MCF 10A (cell line): ENCODE measurements around the gene GSG1L. TPM values are rescaled to one million over a fixed set of nuclear protein-coding genes. Genes with fewer than 3 reads are reported as not detected.

ENCODE experiments used
- BruUV-seq: library from RNA; stranded (reverse); fragments of 400-500 nt; replicated peaks from 2 replicates; lab custom pipeline; 2021; lab: Mats Ljungman, UMichigan
- CTCF ChIA-PET: fragments of 300-600 bp; sonication (Branson Sonifier 250); formaldehyde crosslinking; extraction: SDS; loops from one replicate; lab custom pipeline; 2021; ENCODE audit warnings: antibody characterized with exemption, inconsistent platforms; lab: Yijun Ruan, JAX
- POLR2A ChIA-PET: fragments of 300-600, 350-650 bp; sonication (Branson Sonifier 250); formaldehyde crosslinking; extraction: SDS; loops from one replicate; lab custom pipeline; 2020; ENCODE audit warnings: antibody characterized with exemption, inconsistent platforms; lab: Yijun Ruan, JAX
- DNase-seq: peaks from one replicate; pipeline ENCODE4 v3.0.0-alpha.2; 2018; ENCODE audit not compliant: unreplicated experiment
- H3K27ac Mint-ChIP-seq: one replicate; pipeline ENCODE4 v1.8.0; 2022; ENCODE audit warnings: mild to moderate bottlenecking, low read depth, mixed read lengths; ENCODE audit not compliant: unreplicated experiment
- H3K27me3 Mint-ChIP-seq: one replicate; pipeline ENCODE4 v1.8.0; 2022; ENCODE audit warnings: mixed read lengths; ENCODE audit not compliant: insufficient read depth, unreplicated experiment
- H3K36me3 Mint-ChIP-seq: one replicate; pipeline ENCODE4 v1.8.0; 2022; ENCODE audit warnings: mild to moderate bottlenecking, moderate library complexity, mixed read lengths; ENCODE audit not compliant: insufficient read depth, unreplicated experiment
- H3K4me1 Mint-ChIP-seq: one replicate; pipeline ENCODE4 v1.8.0; 2022; ENCODE audit warnings: mixed read lengths; ENCODE audit not compliant: insufficient read depth, unreplicated experiment
- H3K4me3 Mint-ChIP-seq: one replicate; pipeline ENCODE4 v1.8.0; 2022; ENCODE audit warnings: mild to moderate bottlenecking, moderate library complexity, mixed read lengths; ENCODE audit not compliant: unreplicated experiment
- H3K9me3 Mint-ChIP-seq: one replicate; pipeline ENCODE4 v1.8.0; 2022; ENCODE audit warnings: mixed read lengths; ENCODE audit not compliant: unreplicated experiment
- intact Hi-C: fragments of 100-400 bp; cut with micrococcal nuclease; formaldehyde crosslinking; loops from 2 replicates; pipeline ENCODE4 v1.14.1; 2022
- total RNA-seq: library from RNA; stranded (reverse); gene quantifications from 2 replicates; pipeline ENCODE4 v1.2.3, GENCODE V29; 2022
- TF ChIP-seq, protein P1 (sequence below): fragments of 200-600 bp; IDR thresholded peaks from one replicate; pipeline ENCODE4 v1.8.0; 2022; ENCODE audit warnings: antibody characterized with exemption, mild to moderate bottlenecking; ENCODE audit not compliant: unreplicated experiment

Gene GSG1L
- total RNA-seq, 1 experiment from 2014 or later = not detected

DNA sequence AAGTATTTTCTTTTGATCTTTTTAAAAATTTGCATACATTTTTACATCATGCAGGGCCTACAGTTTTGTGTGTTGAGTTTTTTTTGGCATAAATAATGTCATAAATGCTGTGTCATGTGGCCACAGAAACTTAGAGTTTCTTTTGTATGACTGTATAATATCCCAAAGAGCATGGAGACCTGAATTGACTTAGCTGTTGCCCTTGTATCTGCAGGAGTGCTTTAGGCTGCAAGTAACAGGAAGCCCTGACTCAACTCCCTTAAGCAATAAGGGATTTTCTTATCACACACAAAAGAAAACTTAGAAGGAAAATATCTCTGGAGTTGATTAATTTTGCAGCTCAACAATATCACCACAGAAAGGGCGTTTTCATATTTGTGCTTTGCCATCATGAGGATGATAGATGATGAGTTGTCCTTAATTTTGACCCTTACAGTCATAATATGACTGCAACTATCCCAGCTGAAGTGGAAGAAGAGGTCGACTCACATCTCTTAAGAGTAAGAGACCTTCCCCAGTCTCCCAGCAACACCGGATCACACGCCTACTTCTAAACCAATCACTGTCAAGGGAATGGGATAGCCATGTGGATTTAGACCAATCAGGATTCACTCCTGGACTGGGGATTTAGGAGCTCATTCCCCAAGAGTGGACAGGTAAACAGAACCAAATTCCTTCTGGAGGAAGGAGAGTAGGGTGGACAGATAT lies 138.9 kb downstream of the GSG1L start:
- CTCF ChIA-PET = interaction anchor here (0.9 kb wide), 1 partner anchor 48 kb away, joined by 4 read pairs; no protein-coding TSS in a partner anchor
- POLR2A ChIA-PET = no interaction called here
- no peaks in the 10 kb centered on the region for H3K9me3 Mint-ChIP-seq

DNA sequence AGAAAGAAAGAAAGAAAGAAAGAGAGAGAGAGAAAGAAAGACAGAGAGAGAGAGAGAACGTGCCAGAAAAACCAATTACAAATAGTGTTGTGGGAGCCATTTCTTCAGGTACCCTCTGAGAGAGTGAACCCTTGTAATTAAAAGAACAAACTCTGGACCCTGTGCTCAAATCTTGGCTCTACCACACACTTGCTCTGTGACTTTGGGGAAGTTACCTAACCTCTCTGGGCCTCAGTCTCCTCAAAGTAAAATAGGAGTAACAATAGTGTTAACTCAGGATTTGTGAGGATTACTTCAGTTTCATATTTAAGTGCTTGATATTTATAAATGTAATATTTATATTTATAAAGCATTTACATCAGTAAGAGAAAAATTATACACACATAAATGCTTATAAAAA lies 139.8 kb downstream of the GSG1L start:
- H3K27ac Mint-ChIP-seq = no peak overlapping the region
- POLR2A ChIA-PET = no interaction called here
- H3K36me3 Mint-ChIP-seq = no peaks in the 10 kb centered on the region
- intact Hi-C loops = no loop called here
- H3K27me3 Mint-ChIP-seq = peaks cover 71% of the 10 kb centered on the region
- no peak for DNase-seq
- no peaks in the 10 kb centered on the region for H3K9me3 Mint-ChIP-seq
- TF ChIP-seq, protein P1, sequence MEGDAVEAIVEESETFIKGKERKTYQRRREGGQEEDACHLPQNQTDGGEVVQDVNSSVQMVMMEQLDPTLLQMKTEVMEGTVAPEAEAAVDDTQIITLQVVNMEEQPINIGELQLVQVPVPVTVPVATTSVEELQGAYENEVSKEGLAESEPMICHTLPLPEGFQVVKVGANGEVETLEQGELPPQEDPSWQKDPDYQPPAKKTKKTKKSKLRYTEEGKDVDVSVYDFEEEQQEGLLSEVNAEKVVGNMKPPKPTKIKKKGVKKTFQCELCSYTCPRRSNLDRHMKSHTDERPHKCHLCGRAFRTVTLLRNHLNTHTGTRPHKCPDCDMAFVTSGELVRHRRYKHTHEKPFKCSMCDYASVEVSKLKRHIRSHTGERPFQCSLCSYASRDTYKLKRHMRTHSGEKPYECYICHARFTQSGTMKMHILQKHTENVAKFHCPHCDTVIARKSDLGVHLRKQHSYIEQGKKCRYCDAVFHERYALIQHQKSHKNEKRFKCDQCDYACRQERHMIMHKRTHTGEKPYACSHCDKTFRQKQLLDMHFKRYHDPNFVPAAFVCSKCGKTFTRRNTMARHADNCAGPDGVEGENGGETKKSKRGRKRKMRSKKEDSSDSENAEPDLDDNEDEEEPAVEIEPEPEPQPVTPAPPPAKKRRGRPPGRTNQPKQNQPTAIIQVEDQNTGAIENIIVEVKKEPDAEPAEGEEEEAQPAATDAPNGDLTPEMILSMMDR = no peak
- CTCF ChIA-PET = no interaction called here
- peaks cover 5% of the 10 kb centered on the region for H3K4me1 Mint-ChIP-seq
- no peak overlapping the region for H3K4me3 Mint-ChIP-seq
- no TSS peak for BruUV-seq

More for the DNA sequence above, 138.9 kb downstream of the GSG1L start:
- H3K36me3 Mint-ChIP-seq = no peaks in the 10 kb centered on the region
- H3K27ac Mint-ChIP-seq = no peak overlapping the region
- BruUV-seq = no TSS peak
- peaks cover 5% of the 10 kb centered on the region for H3K4me1 Mint-ChIP-seq
- peak; percentile 20 for DNase-seq
- H3K27me3 Mint-ChIP-seq = peaks cover 63% of the 10 kb centered on the region
- intact Hi-C loops = no loop called here
- TF ChIP-seq, protein P1 = no peak
- H3K4me3 Mint-ChIP-seq = no peak overlapping the region

DNA sequence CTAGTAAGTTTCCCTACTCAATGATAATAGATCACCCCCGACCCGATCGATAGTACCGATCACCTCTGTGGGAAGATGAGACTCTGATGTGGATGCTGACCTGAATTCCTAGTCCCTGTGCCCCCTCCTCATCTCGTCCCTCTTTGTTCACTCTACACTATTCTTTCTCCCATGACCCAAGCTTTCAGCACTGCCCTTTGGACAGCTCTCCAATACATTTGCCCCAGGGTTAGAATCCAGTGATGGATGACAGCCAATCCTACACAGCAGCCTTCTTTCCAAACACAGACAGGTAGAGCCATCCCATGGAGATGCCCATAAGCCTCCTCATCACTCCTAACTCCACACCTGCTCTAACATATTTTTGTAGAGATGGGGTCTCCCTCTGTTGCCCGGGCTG lies 141.1 kb downstream of the GSG1L start:
- ChIA-PET CTCF (no interaction called here), POLR2A (no interaction called here)
- no peaks in the 10 kb centered on the region for H3K9me3 Mint-ChIP-seq
- peak; percentile 14 for DNase-seq
- no peak overlapping the region for H3K27ac Mint-ChIP-seq
- TF ChIP-seq, protein P1 = no peak
- peaks cover 5% of the 10 kb centered on the region for H3K4me1 Mint-ChIP-seq
- intact Hi-C loops = no loop called here
- H3K36me3 Mint-ChIP-seq = no peaks in the 10 kb centered on the region
- no TSS peak for BruUV-seq
- H3K27me3 Mint-ChIP-seq = peaks cover 62% of the 10 kb centered on the region
- H3K4me3 Mint-ChIP-seq = no peak overlapping the region

DNA sequence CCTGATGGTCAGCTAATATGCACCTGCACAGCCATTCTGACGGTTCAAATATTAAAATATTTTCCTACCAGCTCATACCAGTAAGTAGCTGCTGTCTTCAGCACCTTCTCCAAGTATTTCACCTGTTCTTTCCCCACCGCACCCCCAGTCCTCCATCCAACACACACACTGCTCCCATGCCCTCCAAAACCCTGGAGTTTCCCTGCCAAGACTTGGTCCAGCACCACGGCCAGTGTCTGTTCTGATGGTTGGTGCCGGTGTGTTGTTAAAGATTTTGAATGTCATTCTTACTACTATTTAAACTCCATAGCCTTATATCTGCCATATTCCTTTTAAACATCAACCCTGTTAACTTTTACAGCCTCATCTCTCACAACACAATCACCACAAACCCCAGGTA lies 142.4 kb downstream of the GSG1L start:
- Mint-ChIP-seq H3K9me3 (no peaks in the 10 kb centered on the region), H3K36me3 (no peaks in the 10 kb centered on the region), H3K27ac (no peak overlapping the region), H3K27me3 (peaks cover 62% of the 10 kb centered on the region), H3K4me3 (no peak overlapping the region), H3K4me1 (peaks cover 5% of the 10 kb centered on the region)
- no TSS peak for BruUV-seq
- no peak for DNase-seq
- intact Hi-C loops = no loop called here
- POLR2A ChIA-PET = interaction anchor here (0.7 kb wide), 1 partner anchor 8 kb away, joined by 3 read pairs; no protein-coding TSS in a partner anchor
- TF ChIP-seq, protein P1 = no peak
- CTCF ChIA-PET = interaction anchor here (0.7 to 1.0 kb wide), 4 partner anchors 149 to 859 kb away, joined by 3 to 4 read pairs (median 3); no protein-coding TSS in a partner anchor
